Stimulated activated naive CD4-positive, alpha-beta T cell treated with Interleukin-2 at 50 U/mL for 16 hours (primary cell): ENCODE data around the gene HGFAC.

Experiments
- DNase-seq: peaks from one replicate; lab custom pipeline; 2025; lab: John Stamatoyannopoulos, UW

The HGFAC gene

GRCh38 chr4:3426465-3427133 lies 15.2 kb upstream of the HGFAC start:
- DNase-seq: no peak

- no peak for DNase-seq
These were observed 14.7 kb upstream of the HGFAC start for GRCh38 chr4:3427134-3427476.

GRCh38 chr4:3427706-3428446 lies 13.9 kb upstream of the HGFAC start:
- no peak for DNase-seq

GRCh38 chr4:3429651-3430050 lies 12.1 kb upstream of the HGFAC start:
- no peak for DNase-seq

- no peak for DNase-seq
These were observed 11.2 kb upstream of the HGFAC start for GRCh38 chr4:3430524-3430923.

- no peak for DNase-seq
These were observed 10.2 kb upstream of the HGFAC start for GRCh38 chr4:3431446-3431993.

GRCh38 chr4:3432381-3432790 lies 9.4 kb upstream of the HGFAC start:
- no peak for DNase-seq

GRCh38 chr4:3433138-3433869 lies 8.5 kb upstream of the HGFAC start:
- no peak for DNase-seq

GRCh38 chr4:3434881-3435685 lies 6.7 kb upstream of the HGFAC start:
- no peak for DNase-seq

- no peak for DNase-seq
These were observed 6.1 kb upstream of the HGFAC start for GRCh38 chr4:3435686-3435956.

- no peak for DNase-seq
These were observed 5.5 kb upstream of the HGFAC start for GRCh38 chr4:3436048-3436797.

- no peak for DNase-seq
These were observed 4.8 kb upstream of the HGFAC start for GRCh38 chr4:3436798-3437581.

GRCh38 chr4:3437582-3437936 lies 4.2 kb upstream of the HGFAC start:
- DNase-seq: no peak

GRCh38 chr4:3437998-3438846 lies 3.5 kb upstream of the HGFAC start:
- no peak for DNase-seq

GRCh38 chr4:3438847-3439180 lies 3.0 kb upstream of the HGFAC start:
- DNase-seq: no peak

- no peak for DNase-seq
These were observed 2.4 kb upstream of the HGFAC start for GRCh38 chr4:3439391-3439790.

- no peak for DNase-seq
These were observed 1.8 kb upstream of the HGFAC start for GRCh38 chr4:3440011-3440410.

- DNase-seq: no peak
These were observed 728 bp upstream of the HGFAC start for GRCh38 chr4:3440979-3441500.

GRCh38 chr4:3442460-3442958 lies 741 bp downstream of the HGFAC start:
- no peak for DNase-seq
